GM19240 (cell line): ENCODE data around the gene VEZF1.
A peak's percentile ranks its signal among the peaks of the same experiment; 100 is the strongest.
"Not testable (repeated sequence)": the region's sequence is repeated elsewhere in the genome, so short reads cannot be mapped to it uniquely, and the experiment has no call there.

Experiments
- DNase-seq: peaks from one replicate; pipeline ENCODE4 v3.0.0; 2011; ENCODE audit warnings: low spot score; ENCODE audit not compliant: insufficient read length

The VEZF1 gene

DNA sequence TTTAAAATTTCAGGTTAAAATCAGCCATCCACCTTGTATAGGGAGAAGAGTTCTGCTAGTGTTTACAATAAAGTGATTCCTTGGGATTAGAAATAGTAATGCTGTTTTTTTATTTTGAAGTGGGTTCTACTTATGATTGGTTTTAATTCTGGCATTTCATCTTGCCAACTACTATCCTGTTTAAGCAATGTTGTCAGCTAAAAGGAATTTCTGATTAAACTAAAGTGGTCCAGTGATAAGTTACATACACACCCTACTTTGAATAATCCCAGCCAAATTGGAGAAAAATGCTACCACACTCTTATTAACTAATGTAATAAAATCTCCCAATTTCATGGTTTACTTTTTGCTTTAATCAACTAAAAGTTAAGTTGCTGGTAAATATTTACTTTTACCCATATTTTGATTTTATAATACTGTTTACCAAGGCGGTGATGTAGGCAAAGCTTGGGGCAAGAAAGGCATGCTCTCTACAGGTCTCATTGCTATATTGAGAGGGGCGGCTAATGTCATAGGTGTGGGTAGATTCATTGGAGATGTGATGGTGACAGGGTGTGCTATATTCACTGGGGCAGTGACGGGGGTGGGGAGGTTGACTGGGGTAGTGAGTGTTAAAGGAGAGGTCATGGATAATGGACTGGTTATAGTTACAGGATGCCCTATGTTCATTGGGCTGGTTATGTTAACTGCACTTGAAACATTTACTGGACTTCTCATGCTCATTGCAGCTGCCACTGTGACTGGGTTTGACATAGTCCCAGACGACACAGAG is 13.8 kb downstream of the VEZF1 start:
- not testable (repeated sequence) for DNase-seq

DNA sequence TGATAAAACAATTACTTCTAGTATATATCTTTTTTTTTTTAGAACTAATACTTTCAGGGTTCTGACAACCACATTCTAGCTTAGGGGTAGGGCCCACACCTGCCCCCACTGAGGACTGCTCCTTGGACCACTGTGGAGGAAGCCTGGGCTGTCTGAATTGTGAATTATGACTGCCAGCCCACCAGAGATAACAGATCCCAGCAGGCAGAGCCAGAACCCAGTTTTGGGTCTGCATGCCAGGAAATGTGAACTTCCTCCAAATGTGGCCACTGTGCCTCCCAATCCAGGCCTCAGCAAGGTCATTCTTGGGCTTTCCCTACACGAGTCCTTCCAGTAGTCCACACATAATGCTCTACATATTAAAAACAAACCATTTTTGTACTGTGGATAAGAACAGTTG is 15.9 kb downstream of the VEZF1 start:
- no peak for DNase-seq

DNA sequence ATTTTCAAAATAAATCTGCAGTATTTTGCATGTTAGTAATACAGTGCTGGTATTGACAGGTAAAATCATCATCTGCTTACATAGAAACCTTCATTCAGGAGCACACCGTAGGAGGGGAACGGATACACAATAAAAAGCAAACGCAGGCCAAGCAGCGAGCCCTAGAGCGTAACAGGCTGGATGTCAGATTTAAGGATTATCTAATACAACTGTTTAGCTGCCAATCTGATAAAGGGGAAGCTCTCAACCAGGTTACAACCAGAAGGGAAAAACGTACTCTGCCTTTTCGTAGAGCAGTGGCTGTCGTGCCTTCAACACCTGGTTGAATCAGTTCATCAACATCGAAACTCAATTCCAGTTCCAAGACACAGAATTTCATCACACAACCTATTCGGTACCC is 16.5 kb downstream of the VEZF1 start:
- DNase-seq: no peak

GRCh38 chr17:57970710-57971109 is 17.3 kb downstream of the VEZF1 start:
- DNase-seq: no peak

DNA sequence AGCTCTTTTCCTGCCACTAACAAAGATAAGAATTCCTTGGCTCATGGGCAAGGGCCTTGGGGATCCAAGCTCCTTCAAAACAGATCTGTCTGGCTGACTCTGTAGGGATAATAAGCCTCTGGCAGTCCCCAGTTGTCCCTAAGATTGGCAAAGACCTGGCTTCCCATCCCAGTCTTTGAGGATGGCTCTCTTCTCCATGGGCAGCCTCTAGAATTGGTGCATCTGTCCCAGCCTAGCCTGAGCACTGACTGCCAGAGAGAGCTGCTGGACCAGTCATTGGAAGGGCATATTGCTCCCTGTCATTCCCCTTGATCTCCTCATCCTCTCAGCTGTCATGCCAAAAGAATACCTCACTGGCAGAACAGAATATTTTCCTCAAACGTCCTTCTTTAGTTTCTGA is 19.6 kb downstream of the VEZF1 start:
- no peak for DNase-seq

GRCh38 chr17:57966875-57967274 is 21.2 kb downstream of the VEZF1 start:
- DNase-seq: no peak

- DNase-seq: no peak
Observed at GRCh38 chr17:57966246-57966645, 21.8 kb downstream of the VEZF1 start.

DNA sequence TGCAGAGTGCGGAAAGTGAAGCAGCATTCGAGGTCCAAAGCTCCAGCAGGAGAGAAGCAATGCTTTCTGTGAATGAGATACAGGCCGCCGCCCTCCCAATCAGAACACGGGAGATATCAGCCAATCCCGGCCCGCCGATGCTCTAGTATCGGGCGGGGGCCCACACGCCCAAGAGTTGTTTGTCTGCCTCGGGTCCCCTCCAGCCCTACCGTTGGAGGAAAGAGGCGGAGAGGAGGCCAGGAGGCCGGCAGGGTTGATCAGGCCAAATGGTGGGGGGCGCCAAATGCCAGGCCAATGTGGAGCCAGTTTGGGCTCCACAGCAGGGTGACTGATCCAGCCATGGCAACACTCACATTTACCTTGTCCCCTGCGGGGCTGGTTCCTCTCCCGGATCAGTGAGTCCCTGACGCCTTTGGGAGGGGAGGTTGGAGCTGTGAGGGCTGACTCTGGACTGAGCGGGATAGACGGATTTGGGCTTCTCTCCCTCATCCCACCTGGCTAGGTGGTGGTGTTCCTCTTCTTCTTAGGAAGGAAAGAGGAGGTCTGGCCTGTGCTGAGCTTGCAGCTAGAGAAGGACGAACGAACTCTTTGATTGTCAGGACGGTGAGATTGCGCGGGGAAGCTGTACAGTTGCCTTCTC is 22.4 kb downstream of the VEZF1 start:
- no peak for DNase-seq

DNA sequence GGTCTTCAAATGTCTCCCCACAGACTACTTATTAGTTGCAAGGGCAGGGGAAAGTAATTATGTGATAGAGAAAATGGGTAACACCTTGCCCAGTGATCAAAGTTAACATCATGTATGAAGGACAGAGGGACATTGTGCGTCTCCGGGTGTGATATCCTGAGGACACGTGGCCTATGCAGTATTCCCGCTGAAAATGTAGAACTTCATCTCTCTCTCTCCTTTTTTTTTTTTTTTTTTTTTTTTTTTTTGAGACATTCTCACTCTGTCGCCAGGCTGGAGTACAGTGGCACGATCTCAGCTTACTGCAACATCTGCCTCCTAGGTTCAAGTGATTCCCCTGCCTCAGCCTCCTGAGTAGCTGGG is 24.9 kb downstream of the VEZF1 start:
- DNase-seq: no peak

- no peak for DNase-seq
Observed at GRCh38 chr17:57962279-57963148, 25.5 kb downstream of the VEZF1 start.

GRCh38 chr17:57959929-57960328 is 28.1 kb downstream of the VEZF1 start:
- DNase-seq: no peak

- not testable (repeated sequence) for DNase-seq
Observed at GRCh38 chr17:57958391-57958790, 29.7 kb downstream of the VEZF1 start.

DNA sequence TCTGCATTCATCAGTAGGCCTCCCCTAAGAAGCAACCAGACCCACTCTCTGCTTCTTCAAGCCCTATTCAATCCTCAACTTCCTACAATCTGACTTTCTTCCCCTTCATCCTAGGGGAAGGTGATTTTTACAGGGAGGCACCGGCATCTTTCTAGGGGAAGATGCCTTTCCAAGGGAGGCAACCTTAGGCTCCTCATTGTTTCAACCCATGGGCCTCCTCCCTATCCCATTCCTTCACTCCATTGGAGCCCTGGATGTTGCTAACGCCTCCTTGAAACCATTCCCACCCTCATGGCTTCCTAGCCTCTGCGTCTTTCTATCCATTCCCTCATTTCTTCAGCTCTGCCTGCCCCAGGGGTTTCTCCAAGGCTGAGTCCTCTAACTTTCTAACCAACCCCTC is 30.2 kb downstream of the VEZF1 start:
- no peak for DNase-seq

DNA sequence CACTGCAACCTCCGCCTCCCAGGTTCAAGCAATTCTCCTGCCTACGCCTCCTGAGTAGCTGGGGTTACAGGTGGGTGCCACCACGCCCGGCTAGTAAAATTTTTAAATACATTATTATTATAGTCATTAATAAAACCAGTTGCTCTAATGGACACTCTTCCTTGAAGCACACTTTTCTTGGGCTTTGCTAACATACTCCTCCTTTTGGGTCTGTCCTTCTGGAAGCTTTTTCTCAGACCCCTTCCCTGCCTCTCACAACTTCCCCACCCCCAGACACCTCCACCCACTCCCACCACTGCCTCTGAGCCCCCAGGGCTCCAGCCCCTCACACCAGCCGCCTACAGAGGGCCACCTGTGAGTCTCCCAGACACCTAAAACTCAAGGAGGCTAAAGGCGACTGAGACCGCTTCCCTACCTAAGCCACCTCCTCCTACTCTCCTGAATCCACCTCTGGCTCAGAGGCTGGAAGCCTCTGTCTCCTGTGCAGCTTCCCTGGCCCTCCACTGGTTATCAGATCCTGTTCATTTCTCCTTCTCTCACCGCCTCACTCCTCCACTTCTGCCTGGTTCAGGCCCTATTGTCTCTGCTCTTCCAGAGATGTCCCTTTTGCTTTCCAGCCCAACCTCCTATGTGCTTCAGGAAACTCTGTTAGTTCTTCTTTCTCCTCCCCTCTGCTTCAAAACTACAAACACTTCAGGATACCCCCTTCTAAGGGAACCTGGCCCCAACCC is 30.8 kb downstream of the VEZF1 start:
- DNase-seq: no peak

DNA sequence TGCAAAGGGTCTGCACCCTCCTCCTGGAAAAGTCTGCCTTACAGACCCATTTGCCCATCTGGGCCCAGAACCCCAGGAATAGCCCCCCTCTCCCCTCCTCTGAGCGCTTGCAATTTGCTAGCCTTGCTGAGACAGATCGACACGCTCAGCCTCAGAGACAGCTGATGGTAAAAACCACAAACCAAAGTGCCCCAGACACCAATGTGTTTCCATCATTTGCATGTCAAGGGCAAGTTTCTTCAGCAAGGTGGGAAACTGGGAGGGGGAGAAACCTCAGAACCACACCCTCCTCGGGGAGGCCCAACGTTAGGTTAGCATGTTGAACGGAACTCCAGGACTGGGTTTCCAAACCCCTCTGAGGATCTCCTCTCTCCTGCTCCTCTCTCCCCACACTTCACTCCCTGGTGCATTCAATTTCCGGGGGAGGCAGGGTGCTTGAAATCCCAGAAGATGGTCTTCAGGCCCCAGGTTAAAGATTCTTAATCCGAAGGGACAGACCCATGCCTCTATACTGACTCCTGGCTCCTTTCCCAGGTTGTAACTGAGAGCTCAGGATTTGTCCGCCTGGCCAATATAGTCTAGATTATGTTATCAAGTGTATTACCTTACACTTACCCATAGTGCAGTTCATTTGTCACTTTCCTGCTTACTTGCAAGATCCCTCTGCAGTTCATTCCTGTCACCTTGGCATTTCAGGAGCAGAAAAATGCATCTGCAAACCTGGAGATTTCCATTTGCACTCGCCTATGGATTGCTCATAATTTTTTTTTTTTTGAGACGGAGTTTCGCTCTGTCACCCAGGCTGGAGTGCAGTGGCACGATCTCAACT is 31.5 kb downstream of the VEZF1 start:
- DNase-seq: peak; percentile 84

GRCh38 chr17:57955183-57955931 is 32.7 kb downstream of the VEZF1 start, which contains the start of gene CUEDC1:
TSS of gene CUEDC1 (minus strand) at chr17:57955412. CDS start at chr17:57885564, 69,848 bp downstream.
- DNase-seq: no peak

DNA sequence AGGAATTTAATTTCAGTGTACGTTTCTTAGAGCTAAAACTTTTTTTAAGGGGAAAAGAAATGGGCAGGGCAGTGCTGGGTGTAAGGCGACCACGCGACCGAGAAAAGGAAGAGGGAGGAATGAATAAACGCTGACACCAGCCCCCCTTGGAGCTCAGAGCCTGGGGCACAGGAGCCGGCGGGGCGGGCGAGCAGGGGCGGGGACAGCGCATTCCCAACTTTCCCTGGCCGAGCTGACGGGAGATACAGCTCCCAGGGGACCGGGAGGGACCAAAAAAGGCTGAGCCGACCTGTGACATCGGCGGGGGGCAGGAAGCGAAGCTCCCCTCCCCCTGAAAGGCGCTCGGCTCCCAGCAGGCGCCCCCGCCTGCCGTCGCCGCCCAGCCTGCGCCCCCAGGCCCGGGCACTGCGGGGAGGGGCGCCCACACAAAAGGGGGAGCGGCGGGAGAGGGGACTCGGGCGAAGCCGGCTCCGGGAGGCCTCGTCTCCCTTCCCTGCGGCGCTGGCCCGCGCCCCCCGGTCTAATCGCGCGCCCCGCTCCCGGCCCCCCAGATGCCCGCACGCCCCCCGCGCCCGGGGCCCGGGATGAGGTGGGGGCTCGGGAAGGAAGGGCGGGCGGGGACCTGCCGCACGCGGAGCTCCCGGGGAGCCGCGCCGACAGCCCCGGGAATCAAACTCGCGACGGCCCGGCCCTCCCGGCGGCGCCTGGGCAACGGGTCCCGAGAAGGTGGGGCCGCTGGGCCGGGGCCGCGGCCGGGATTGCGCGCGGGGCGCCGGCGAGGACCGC is 33.5 kb downstream of the VEZF1 start:
- no peak for DNase-seq

DNA sequence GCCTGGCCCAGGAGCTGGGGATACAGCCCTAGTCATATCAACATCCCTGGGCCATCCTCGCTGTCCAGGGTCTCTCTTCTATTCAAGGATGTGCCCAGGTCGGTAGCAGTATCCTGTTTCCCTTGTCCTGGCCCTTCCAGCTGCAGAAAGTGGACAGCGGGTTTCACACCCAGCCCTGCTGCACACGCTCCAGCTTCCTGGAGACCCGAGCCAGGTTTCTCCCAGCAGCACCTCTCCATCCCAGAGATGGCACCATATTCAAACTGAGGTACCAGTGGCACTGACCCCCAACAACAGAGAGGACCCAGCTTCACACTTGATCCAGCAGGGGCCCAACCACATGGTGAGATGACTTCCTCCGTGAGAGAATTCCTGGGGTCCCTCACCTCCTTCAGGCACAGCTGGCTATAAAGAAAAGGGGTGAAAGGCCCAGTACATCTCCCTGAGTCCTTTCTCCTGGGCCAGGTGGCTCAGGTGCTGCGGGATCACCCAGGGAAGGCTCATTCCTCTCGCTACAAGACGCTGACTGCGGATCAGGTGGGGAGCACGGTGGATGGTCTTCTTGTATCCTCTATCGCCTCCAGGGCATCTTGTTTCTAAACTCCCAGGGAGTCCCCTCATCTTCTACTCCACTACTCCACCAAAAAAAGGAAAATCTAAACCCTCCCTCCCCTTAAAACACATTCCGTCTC is 34.2 kb downstream of the VEZF1 start:
- no peak for DNase-seq
